Stimulated activated CD4-positive, alpha-beta T cell treated with anti-CD3 and anti-CD28 coated beads, Interleukin-2, amount 100 ng/mL, for 4 hours (primary cell): ENCODE measurements around the gene NPHP1.
"Not testable (repeated sequence)": the region's sequence is repeated elsewhere in the genome, so short reads cannot be mapped to it uniquely, and the experiment has no call there.

Source experiments
- DNase-seq: peaks from one replicate; pipeline ENCODE4 v3.0.0-alpha.2; 2020; ENCODE audit warnings: low read depth

NPHP1 gene

GRCh38 chr2:110204408-110205385 is at the start of gene NPHP1:
Gene NPHP1 (minus strand): TSS chr2:110205013. CDS start chr2:110204968, 45 bp downstream.
- peak; percentile 58 for DNase-seq

- DNase-seq = not testable (repeated sequence)
Measured at GRCh38 chr2:110248081-110248795, 43.4 kb upstream of the NPHP1 start.

- not testable (repeated sequence) for DNase-seq
Measured at GRCh38 chr2:110245488-110246435, 40.9 kb upstream of the NPHP1 start.

GRCh38 chr2:110243283-110243682 is 38.5 kb upstream of the NPHP1 start:
- not testable (repeated sequence) for DNase-seq

GRCh38 chr2:110234514-110234913 is 29.7 kb upstream of the NPHP1 start:
- DNase-seq = not testable (repeated sequence)

GRCh38 chr2:110229886-110230285 is 25.1 kb upstream of the NPHP1 start:
- not testable (repeated sequence) for DNase-seq

- DNase-seq = not testable (repeated sequence)
Measured at GRCh38 chr2:110222626-110223025, 17.8 kb upstream of the NPHP1 start.

GRCh38 chr2:110221938-110222337 is 17.1 kb upstream of the NPHP1 start:
- DNase-seq = no peak

- DNase-seq = no peak
Measured at GRCh38 chr2:110220190-110220564, 15.4 kb upstream of the NPHP1 start.

GRCh38 chr2:110219496-110220189 is 14.8 kb upstream of the NPHP1 start:
- DNase-seq = no peak

GRCh38 chr2:110218889-110219288 is 14.1 kb upstream of the NPHP1 start:
- not testable (repeated sequence) for DNase-seq

GRCh38 chr2:110216803-110217202 is 12.0 kb upstream of the NPHP1 start:
- DNase-seq = no peak

- DNase-seq = no peak
Measured at GRCh38 chr2:110216199-110216598, 11.4 kb upstream of the NPHP1 start.

- no peak for DNase-seq
Measured at GRCh38 chr2:110215566-110216158, 10.8 kb upstream of the NPHP1 start.

GRCh38 chr2:110215091-110215490 is 10.3 kb upstream of the NPHP1 start:
- no peak for DNase-seq

GRCh38 chr2:110213522-110213921 is 8.7 kb upstream of the NPHP1 start:
- not testable (repeated sequence) for DNase-seq

GRCh38 chr2:110211938-110212858 is 7.4 kb upstream of the NPHP1 start, which contains the start of gene MTLN:
Gene MTLN (minus strand): TSS chr2:110212547. CDS start chr2:110212525, 22 bp downstream.
- peak; percentile 35 for DNase-seq

GRCh38 chr2:110205660-110206455 is 1.0 kb upstream of the NPHP1 start:
- no peak for DNase-seq

- DNase-seq = no peak
Measured at GRCh38 chr2:110198016-110198415, 6.8 kb downstream of the NPHP1 start.
